Body of pancreas (tissue), 4 donors: ENCODE results near the gene ATP9B. TPM values are rescaled to one million over a fixed set of nuclear protein-coding genes. Genes with fewer than 3 reads are reported as not detected.

Experiments
- ATAC-seq: fragments of 150-250 bp; one replicate; pipeline ENCODE4 v1.9.1; 2016
- DNase-seq, 4 donors: peaks; one replicate each; pipeline ENCODE4 v3.0.0-alpha.2; 2019
- H3K27ac ChIP-seq, 4 donors: fragments of 200-600 bp; sonication (generic); 1 replicate in 3 of 4; 2 replicates in 1 of 4; pipeline versions ENCODE4 v1.5.1 to v1.6.1; 2016 to 2019; ENCODE audit warnings: mild to moderate bottlenecking in 1 of 4, mixed read lengths in 1 of 4, moderate library complexity in 1 of 4
- H3K27me3 ChIP-seq, 2 donors: fragments of 200-600 bp; sonication (generic); one replicate each; pipeline ENCODE4 v1.6.0; 2016; ENCODE audit warnings: mild to moderate bottlenecking in 1 of 2
- H3K36me3 ChIP-seq, 2 donors: fragments of 200-600 bp; sonication (generic); replicated peaks in 1 of 2; 2 replicates each; pipeline ENCODE4 v1.5.1; 2016; ENCODE audit warnings: low read depth in 2 of 2; ENCODE audit not compliant: insufficient read depth in 1 of 2
- H3K4me1 ChIP-seq: fragments of 200-600 bp; sonication (generic); one replicate; pipeline ENCODE4 v1.6.0; 2016
- H3K4me3 ChIP-seq, 2 donors: fragments of 200-600 bp; sonication (generic); 1 replicate in 1 of 2; 2 replicates in 1 of 2; pipeline ENCODE4 v1.5.1; 2016 to 2019
- H3K9me3 ChIP-seq, 3 donors: fragments of 200-600 bp; sonication (generic); 1 replicate in 2 of 3; 2 replicates in 1 of 3; pipeline ENCODE4 v1.5.1; 2016
- POLR2A ChIP-seq, 3 donors: fragments of 450-650 bp; IDR thresholded peaks; one replicate each; pipeline ENCODE4 v1.6.1; 2016; ENCODE audit warnings: antibody characterized with exemption in 3 of 3, mild to moderate bottlenecking in 2 of 3
- WGBS, 2 donors: methylation state at CpG; one replicate each; pipeline ENCODE4 v1.1.5; 2017; 5-methylcytosine and 5-hydroxymethylcytosine counted together
- intact Hi-C: fragments of 100-400 bp; cut with DNase I; formaldehyde crosslinking; loops from one replicate; pipeline ENCODE4 v1.15.1; 2023
- total RNA-seq, 2 donors: library from RNA; depleted of rRNA; stranded (reverse); fragments of >200 nt; gene quantifications; one replicate each; pipeline ENCODE4 v1.1.0, GENCODE V29; 2016
- TF ChIP-seq, protein P1 (sequence below), 7 experiments: fragments of 450-650 bp in 4 of 7; fragments of 200-600 bp in 3 of 7; sonication (generic) in 3 of 7; IDR thresholded peaks; one replicate each; pipeline ENCODE4 v1.5.1; 2016 to 2019; ENCODE audit warnings: antibody characterized with exemption in 7 of 7

The ATP9B gene
- total RNA-seq, 2 donors from 2014 or later = 19.7 to 21.1 TPM

DNA sequence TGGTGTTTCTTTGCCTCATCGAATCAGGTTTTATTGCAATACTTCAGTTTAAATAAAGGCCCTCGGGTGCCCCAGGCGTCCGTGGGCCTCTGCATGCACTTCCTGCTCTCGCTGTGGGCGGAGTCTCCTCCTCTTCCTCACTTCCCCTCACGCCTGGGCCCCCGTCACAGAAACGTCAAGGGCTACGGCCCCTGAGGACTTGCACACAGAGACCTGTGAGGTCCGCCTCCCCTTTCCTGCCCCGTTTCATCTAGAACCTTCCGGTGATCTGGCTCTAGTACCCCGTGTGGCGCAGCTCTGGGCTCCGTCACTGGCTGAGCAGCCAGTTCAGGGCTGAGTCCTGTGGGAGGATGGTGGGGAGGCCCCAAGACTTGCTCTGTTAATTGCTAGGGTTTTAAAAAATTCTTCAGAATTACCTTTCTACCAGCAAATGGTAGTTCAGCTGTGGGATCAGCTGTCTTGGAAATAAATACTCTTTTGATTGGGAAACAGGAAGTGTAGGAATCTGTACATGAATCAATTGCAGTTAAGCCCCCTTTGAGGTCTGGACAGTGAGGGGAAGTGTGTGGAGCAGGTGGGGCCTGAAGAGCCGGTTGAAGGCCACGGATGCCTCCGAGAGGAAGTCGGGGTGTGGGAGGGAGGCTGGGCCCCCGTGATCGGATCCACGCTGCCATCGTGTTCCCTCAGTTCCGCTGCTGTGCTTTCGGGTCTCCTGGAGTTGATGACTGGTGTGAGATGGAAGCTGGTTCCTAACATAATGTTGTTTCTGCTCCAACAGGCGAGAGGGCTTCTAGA is 336.8 kb downstream of the ATP9B start:
- H3K27ac ChIP-seq = peak overlapping the region in 2 of 4 donors; percentile 47 to 50
- H3K4me3 ChIP-seq = no peak overlapping the region
- ATAC-seq (no peak), DNase-seq (peak in 2 of 4 donors; percentile 42 to 71)
- no peaks in the 10 kb centered on the region for H3K36me3 ChIP-seq
- 70 to 78% methylated on average over 27 of the region's 27 CpGs for WGBS, 2 donors
- intact Hi-C loops = no loop called here
- no peaks in the 10 kb centered on the region for H3K9me3 ChIP-seq
- H3K27me3 ChIP-seq = no peaks in the 10 kb centered on the region
- H3K4me1 ChIP-seq = peaks cover 27% of the 10 kb centered on the region
- no peak for TF ChIP-seq POLR2A (IDR thresholded peaks at IDR 0.05)
- TF ChIP-seq, protein P1, sequence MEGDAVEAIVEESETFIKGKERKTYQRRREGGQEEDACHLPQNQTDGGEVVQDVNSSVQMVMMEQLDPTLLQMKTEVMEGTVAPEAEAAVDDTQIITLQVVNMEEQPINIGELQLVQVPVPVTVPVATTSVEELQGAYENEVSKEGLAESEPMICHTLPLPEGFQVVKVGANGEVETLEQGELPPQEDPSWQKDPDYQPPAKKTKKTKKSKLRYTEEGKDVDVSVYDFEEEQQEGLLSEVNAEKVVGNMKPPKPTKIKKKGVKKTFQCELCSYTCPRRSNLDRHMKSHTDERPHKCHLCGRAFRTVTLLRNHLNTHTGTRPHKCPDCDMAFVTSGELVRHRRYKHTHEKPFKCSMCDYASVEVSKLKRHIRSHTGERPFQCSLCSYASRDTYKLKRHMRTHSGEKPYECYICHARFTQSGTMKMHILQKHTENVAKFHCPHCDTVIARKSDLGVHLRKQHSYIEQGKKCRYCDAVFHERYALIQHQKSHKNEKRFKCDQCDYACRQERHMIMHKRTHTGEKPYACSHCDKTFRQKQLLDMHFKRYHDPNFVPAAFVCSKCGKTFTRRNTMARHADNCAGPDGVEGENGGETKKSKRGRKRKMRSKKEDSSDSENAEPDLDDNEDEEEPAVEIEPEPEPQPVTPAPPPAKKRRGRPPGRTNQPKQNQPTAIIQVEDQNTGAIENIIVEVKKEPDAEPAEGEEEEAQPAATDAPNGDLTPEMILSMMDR (IDR thresholded peaks at IDR 0.05) = no peak

DNA sequence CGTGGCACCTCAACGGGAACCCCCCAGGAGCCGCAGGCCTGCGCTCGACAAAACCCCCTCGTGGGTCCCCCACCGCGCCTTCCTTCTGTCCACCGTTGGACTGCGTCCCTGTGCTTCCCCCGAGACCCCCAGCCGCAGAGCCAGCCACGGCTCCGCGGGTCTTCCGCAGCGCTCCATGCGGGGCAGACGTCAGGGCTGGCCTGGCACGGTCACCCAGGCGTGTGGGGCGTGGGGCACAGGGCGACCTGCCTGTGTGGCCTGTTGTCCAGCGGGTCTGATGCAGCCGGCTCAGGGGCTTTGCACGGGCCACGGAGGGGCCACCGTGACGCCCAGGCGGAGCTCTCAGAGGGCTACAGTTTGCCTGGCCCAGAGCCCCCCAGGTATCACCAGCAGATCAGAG is 337.5 kb downstream of the ATP9B start:
- no peak overlapping the region for H3K27ac ChIP-seq
- H3K4me1 ChIP-seq = peaks cover 25% of the 10 kb centered on the region
- DNase-seq (no peak), ATAC-seq (no peak)
- WGBS, 2 donors = 95 to 98% methylated on average over 26 of the region's 30 CpGs
- intact Hi-C loops = no loop called here
- no peak overlapping the region for H3K4me3 ChIP-seq
- TF ChIP-seq, protein P1 (IDR thresholded peaks at IDR 0.05) = no peak
- no peak for TF ChIP-seq POLR2A (IDR thresholded peaks at IDR 0.05)
- H3K27me3 ChIP-seq = no peaks in the 10 kb centered on the region
- no peaks in the 10 kb centered on the region for H3K36me3 ChIP-seq
- no peaks in the 10 kb centered on the region for H3K9me3 ChIP-seq

DNA sequence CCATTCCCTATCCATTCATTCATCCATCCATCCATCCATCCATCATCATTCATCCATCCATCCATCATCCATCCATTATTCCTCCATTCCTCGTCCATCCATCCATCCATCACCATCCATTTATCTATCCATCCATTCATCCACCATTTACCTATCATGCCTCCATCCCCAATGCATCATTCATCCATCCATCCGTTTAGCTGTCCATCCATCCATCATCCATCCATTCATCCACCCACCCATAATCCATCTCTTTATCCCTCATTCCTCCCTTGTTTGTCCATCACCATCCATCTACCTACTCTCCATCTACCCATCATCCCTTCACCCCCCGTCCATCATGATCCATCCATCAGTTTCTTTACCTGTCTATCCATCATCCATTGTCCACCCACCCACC is 340.1 kb downstream of the ATP9B start:
- intact Hi-C loops = no loop called here
- ATAC-seq (no peak), DNase-seq (no peak)
- TF ChIP-seq POLR2A (IDR thresholded peaks at IDR 0.05) = no peak
- TF ChIP-seq, protein P1 (IDR thresholded peaks at IDR 0.05) = no peak
- H3K27ac ChIP-seq = no peak overlapping the region
- 69 to 84% methylated on average over 3 of the region's 3 CpGs for WGBS, 2 donors
- H3K36me3 ChIP-seq = peaks cover 0 to 1% of the 10 kb centered on the region in 2 donors
- H3K4me1 ChIP-seq = no peaks in the 10 kb centered on the region
- no peaks in the 10 kb centered on the region for H3K27me3 ChIP-seq
- H3K9me3 ChIP-seq = no peaks in the 10 kb centered on the region
- H3K4me3 ChIP-seq = no peak overlapping the region

DNA sequence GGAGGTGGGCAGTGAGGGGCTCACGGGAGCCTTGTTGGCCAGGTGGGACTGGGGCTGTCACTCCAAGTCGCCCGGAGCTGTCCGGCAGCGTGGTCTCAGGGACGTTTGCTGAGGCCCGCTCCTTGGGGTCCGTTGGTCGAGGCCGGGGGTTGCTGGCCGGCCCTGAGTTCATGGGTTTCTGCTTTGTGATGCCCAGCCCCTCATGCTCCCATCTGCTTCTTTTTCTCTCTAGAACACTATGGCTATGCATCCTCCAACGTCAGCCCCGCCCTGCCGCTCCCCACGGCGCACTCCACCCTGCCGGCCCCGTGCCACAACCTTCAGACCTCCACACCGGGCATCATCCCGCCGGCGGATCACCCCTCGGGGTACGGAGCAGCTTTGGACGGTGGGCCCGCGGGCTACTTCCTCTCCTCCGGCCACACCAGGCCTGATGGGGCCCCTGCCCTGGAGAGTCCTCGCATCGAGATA is 341.0 kb downstream of the ATP9B start:
- WGBS, 2 donors = 93 to 98% methylated on average over 29 to 30 of the region's 30 CpGs
- no peak overlapping the region for H3K4me3 ChIP-seq
- H3K36me3 ChIP-seq = peaks cover 0 to 1% of the 10 kb centered on the region in 2 donors
- no peaks in the 10 kb centered on the region for H3K4me1 ChIP-seq
- intact Hi-C loops = no loop called here
- no peaks in the 10 kb centered on the region for H3K9me3 ChIP-seq
- ATAC-seq (no peak), DNase-seq (no peak)
- TF ChIP-seq POLR2A (IDR thresholded peaks at IDR 0.05) = no peak
- TF ChIP-seq, protein P1 (IDR thresholded peaks at IDR 0.05) = no peak
- no peaks in the 10 kb centered on the region for H3K27me3 ChIP-seq
- H3K27ac ChIP-seq = no peak overlapping the region
